T-helper 22 cell (primary cell): ENCODE measurements around the gene HDX.
"Not testable (repeated sequence)": the region's sequence is repeated elsewhere in the genome, so short reads cannot be mapped to it uniquely, and the experiment has no call there.

Experiments used
- DNase-seq: peaks from one replicate; pipeline ENCODE4 v3.0.0-alpha.2; 2020; ENCODE audit warnings: low read depth

HDX gene

GRCh38 chrX:84501798-84502628 lies at the start of gene HDX:
Gene HDX (minus strand): TSS chrX:84502453. CDS start chrX:84475397, 27,056 bp downstream.
- no peak for DNase-seq

GRCh38 chrX:84541315-84541714 lies 39.1 kb upstream of the HDX start:
- DNase-seq: not testable (repeated sequence)

GRCh38 chrX:84537627-84538026 lies 35.4 kb upstream of the HDX start:
- DNase-seq: not testable (repeated sequence)

GRCh38 chrX:84488426-84488825 lies 13.8 kb downstream of the HDX start:
- DNase-seq: no peak

GRCh38 chrX:84487365-84488353 lies 14.6 kb downstream of the HDX start:
- DNase-seq: no peak

- DNase-seq: no peak
Observed at GRCh38 chrX:84479086-84479485, 23.2 kb downstream of the HDX start.

GRCh38 chrX:84477114-84477513 lies 25.1 kb downstream of the HDX start:
- no peak for DNase-seq

- DNase-seq: no peak
Observed at GRCh38 chrX:84475596-84475995, 26.7 kb downstream of the HDX start.

GRCh38 chrX:84475101-84475500 lies 27.2 kb downstream of the HDX start:
- DNase-seq: no peak

- no peak for DNase-seq
Observed at GRCh38 chrX:84469226-84469625, 33.0 kb downstream of the HDX start.

- no peak for DNase-seq
Observed at GRCh38 chrX:84467898-84468297, 34.4 kb downstream of the HDX start.

GRCh38 chrX:84453351-84454246 lies 48.7 kb downstream of the HDX start:
- DNase-seq: no peak

- DNase-seq: no peak
Observed at GRCh38 chrX:84441143-84441542, 61.1 kb downstream of the HDX start.

- DNase-seq: no peak
Observed at GRCh38 chrX:84415140-84415539, 87.1 kb downstream of the HDX start.

GRCh38 chrX:84363663-84364062 lies 138.6 kb downstream of the HDX start:
- no peak for DNase-seq

- DNase-seq: no peak
Observed at GRCh38 chrX:84363051-84363450, 139.2 kb downstream of the HDX start.

- DNase-seq: no peak
Observed at GRCh38 chrX:84362184-84362838, 139.9 kb downstream of the HDX start.

GRCh38 chrX:84358271-84358670 lies 144.0 kb downstream of the HDX start:
- DNase-seq: no peak

GRCh38 chrX:84357296-84357695 lies 145.0 kb downstream of the HDX start:
- no peak for DNase-seq

- no peak for DNase-seq
Observed at GRCh38 chrX:84340968-84341367, 161.3 kb downstream of the HDX start.
